Measurements from ENCODE around the gene SNX33. TPM values are rescaled to one million over a fixed set of nuclear protein-coding genes. Genes with fewer than 3 reads are reported as not detected.
"Not testable (repeated sequence)": the region's sequence is repeated elsewhere in the genome, so short reads cannot be mapped to it uniquely, and the experiment has no call there.

Gene SNX33, protein sequence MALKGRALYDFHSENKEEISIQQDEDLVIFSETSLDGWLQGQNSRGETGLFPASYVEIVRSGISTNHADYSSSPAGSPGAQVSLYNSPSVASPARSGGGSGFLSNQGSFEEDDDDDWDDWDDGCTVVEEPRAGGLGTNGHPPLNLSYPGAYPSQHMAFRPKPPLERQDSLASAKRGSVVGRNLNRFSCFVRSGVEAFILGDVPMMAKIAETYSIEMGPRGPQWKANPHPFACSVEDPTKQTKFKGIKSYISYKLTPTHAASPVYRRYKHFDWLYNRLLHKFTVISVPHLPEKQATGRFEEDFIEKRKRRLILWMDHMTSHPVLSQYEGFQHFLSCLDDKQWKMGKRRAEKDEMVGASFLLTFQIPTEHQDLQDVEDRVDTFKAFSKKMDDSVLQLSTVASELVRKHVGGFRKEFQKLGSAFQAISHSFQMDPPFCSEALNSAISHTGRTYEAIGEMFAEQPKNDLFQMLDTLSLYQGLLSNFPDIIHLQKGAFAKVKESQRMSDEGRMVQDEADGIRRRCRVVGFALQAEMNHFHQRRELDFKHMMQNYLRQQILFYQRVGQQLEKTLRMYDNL
- total RNA-seq = 24.7 TPM

DNA sequence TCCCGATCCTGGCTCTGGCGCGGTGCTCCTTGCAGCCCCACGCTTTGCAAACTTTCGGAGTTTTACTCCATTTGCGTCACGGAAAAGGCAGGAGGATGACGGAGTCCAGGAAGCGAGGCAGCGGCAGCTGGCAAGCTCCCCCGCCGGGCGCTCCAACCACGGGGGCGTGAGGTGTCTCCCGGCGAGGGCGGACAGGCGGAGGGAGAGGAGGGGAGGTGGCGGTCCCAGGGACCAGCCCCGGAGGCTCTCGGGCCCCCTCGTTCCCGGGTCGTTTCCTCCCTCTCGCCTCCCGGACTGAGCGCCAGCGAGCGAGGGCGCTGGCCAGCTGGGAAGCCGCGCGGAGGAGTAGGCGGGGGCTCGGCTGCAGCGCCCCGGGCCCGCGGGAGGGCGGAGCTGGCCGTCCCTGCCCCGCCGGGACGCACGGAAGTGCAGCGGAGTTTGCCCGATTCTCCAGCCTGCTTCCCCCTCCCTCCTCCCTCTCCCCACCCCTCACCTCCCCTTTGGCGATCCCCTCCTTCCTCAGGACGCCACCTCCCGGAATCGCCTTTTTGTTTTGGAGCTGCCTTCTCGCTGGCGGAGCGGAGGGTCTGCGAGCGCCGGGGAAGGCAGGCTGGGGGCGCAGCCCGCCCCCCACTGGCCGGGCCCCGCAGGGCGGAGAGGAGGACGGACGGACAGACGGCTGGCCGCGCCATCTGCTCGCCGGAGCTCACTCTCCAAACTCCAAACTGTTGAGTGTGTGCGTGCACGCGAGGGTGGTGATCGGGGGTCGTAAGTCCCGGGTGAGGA lies at the start of gene SNX33:
Gene SNX33, plus strand, starts transcription at position 543 of the 786 bp plus-strand sequence. CDS start 1,191 bp downstream, outside the sequence.
- peak; percentile 80 for ATAC-seq

DNA sequence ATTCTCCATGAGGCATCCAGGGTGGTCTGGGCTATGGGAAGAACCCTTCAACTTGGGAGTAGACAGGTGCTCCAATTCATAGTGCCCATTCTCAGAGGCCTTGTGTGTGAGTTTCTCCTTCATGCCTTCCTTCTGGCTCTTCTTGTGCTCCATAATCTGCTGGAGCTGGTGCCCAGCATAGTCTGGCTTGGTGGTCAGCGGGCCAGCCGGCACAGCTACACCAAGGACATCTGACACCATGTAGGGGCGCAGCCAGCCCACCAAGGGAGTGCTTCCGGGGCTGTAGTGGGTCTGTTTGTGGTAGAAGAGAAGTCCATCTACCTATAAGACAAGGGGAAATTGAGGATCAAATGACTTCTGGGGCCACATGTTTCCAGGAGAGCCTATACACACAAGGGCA lies 49.4 kb upstream of the SNX33 start:
- ATAC-seq = no peak

DNA sequence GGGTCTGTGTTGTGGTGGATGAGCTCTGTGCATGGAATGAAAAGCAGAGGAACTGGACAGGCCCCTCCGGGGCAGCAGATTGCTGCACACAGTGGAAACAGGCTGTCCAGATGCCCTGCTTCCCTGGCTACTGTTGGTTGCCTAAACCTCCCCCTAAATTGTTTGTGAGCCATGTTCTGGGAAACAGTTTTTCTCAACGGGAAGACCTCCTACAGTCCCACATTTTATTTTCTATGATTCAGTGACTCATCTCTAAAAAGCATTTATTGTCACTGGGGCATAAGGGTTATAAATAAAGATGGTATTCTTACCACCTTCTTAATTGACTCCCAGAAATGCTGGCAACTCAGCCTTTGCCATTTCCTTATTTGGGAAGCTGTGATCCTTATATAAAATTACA lies 48.3 kb upstream of the SNX33 start:
- ATAC-seq = no peak

DNA sequence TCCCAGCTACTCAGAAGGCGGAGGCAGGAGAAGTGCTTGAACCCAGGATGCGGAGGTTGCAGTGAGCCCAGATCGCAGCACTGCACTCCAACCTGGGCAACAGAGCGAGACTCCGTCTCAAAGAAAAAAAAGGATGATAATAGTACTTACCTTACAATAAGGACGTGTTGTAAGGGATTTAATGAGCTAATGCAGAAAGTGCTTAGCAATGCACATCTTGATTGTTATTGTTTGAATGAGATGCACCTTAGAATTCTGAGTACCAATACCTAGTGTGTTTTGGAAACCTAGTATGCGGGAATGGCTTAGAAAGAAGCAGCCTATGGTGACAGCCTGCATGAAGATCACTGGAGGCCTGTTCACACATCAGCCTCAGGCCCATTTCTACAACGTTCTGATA lies 41.7 kb upstream of the SNX33 start:
- no peak for ATAC-seq

DNA sequence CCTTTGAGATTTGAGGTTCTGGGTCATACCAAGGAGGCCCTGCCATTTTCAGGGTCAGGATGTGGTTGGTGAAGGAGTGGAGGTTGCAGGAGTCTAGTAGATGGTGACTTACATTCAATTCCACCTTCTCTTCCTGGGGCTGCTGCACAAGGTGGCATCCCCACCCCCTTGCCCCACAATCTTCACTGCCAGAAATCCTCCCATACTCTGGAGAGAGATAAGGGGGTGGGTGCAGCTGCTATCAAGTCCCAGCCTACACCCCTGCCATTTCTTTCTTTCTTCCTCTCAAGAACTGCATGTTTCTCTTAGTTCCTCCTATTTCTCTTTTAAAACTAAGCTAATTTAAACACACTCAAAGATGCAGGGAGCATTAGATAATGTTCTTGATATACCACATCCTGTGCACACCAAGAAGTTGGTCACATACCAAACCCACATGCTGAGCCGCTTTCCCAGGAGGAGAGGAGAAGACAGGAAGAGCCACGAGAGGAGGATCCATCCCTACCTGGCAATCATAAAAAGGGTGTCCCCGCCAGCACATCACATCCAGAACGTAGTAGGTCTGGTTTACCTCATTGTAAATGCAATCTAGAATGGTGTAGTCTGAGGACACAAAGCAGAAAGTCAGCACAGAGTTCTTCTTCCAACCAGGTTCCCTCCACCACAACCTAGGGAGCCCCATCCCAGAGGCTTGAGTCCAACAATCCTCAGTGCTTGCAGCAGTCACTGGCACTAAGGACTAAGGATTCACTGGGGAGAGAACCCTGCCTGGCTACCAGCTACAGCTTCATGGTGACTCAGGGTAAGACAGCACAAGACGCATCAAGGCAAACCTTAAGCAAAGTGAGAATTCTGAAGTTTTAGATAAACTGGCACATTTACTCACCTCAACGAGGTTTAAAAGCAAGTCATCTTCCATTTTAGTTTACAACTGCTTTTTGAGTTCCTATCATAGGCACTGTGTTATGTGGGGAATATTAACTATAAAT lies 40.7 kb upstream of the SNX33 start:
- ATAC-seq = no peak

DNA sequence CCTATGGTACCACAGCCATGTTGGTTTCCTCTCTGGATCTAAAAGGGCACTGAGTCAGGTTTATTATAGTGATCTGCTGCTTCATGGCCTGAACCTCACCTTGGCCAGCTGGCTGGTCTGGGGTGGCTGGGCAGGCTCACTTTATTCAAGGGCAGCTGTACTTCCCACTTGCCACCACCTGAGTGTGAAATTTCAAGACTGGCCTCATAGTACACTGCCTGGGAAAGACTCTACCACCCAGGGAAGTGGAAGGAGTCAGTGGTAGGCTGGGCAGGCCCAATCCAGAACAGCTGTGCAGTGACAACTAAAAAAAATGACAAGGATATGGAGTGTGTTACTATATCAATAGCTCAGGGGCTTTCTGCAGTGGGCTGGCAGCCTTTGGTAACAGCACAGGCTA lies 30.9 kb upstream of the SNX33 start:
- no peak for ATAC-seq

DNA sequence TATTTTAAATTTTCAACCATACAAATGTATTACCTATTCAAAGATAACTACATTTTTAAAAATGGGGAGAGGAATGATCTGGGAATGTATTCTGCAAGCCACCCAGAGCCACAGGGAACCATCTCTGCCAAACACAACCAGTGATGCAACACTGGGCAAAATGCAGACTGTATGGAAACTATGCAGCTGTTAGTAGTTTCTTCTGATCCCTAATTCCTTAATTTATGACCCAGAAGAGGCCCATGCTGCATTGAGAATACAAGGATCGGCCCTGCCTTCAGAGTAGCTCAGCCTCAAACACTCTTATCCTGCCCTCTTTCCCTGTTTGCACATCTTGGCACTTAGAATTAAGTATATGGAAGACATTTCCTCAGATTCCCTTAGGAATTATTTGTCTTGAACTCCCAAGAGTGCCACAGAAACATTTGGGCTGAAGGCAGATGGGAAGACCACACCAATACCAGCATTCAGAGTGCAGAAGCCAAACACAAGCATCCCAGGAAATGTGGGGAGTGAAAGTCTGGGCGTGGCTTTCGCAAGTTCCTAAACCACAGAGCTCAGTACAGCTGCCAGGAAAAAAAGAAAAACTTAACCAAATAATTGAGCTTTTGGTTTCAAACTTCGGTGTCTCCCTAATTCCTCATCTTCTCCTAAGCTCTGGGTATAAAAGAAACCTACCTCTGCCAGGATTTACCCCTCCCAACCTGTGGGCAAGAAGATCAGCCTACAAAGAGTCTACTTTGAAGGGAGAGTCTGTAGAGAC lies 27.5 kb upstream of the SNX33 start:
- ATAC-seq = no peak

DNA sequence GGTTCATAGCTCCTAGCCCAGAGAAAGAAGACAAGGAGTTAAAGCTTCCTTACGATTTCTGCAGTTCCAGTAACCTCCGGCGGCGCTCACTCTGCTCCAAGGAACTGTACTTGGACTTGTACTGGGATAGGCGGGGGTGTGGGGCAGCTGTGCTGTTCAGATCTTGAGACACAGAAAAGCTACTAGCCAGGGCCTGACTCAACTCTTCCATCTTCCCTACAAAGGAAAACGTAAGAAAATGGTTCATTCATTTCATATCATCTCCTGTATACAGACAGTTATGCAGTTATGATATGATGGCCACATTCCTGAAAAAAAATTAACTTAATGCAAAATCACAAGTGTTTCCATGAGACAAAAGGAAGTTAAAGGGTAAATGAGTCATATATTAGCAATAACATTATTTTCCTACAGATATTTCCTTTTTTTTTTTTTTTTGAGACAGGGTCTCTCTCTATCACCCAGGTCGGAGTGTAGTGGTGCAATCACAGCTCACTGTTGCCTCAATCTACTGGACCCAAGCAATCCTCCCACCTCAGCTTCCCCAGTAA lies 26.8 kb upstream of the SNX33 start:
- ATAC-seq = peak; percentile 50

DNA sequence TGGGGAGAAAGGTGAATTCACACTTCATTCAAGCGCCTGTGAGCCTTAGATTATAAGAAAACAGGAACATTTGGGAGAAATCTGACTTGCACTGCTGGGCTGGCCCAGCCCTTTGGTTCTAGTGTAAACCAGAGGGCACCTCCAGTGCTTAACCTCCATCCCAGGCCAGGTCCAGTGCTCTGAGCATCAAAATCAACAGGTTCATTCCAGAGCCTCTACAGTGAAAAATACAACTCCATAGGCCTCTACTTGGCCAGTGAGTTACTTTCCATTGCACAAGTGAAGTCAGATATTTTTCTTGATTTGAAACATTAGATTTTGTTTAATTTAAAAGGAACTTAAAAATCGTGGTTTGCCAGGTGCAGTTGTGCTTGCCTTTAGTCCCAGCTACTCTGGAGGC lies 25.2 kb upstream of the SNX33 start:
- ATAC-seq = no peak

DNA sequence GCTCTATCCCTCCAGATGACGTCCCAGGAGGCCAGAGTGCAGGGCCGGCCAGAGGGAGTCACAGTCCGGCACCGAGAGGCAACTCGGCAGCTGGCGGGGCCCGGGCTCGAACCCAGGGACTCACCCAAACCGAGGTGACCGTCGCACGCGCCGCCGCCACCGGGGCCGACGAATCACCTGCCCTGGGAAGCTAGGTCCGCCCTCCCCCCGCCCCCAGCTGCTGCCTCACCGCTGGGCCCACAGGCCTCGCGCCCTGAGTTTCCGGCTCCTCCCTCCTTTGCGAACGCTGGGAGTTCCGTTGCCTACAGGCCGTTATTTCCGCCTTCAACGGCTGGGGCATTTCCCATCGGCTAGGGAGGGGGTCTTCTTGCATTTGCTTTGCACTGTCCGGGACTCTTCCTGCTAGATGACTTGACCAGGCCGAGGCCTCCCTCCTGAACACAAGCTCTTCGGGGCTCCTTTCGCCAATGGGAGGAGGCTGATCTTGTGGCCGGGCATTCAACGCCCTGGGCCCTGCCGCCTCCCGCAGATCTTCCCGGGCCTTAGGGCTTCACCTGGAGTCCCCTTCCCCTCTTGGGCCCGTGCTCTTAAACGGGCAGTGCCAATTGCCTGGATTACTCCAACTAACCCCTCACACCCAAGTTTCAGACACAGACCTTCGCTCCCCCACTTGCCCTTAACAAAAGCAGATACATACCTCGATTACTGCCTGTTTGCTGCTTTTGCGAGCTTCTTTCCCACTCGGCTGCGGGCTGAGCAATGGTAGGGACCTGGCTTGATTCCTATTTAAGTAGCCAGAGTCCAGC lies 22.0 kb upstream of the SNX33 start, which contains the start of gene SNUPN:
Gene SNUPN, minus strand, starts transcription at position 184 of the 806 bp plus-strand sequence. CDS start 4,674 bp downstream, outside the sequence.
- peak; percentile 92 for ATAC-seq

DNA sequence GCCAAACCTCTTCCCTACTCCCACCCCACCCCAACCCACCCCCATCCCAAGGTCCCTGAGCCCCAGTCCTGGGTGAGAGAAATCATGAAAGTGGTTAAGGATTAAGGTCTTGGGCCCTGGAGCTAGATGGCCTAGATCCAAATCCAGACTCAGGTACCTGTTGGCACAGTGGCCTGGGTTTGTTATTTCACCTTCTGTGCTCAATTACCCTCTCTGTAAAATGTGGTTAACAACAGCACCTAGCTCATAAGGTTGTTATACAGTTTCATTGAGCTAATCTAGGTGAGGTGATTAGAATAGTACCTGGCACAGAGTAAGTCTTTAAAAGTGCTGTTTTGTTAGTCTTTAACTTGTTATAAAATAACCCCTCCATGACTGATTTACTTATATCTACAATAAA lies 15.8 kb upstream of the SNX33 start:
- ATAC-seq = peak; percentile 41

DNA sequence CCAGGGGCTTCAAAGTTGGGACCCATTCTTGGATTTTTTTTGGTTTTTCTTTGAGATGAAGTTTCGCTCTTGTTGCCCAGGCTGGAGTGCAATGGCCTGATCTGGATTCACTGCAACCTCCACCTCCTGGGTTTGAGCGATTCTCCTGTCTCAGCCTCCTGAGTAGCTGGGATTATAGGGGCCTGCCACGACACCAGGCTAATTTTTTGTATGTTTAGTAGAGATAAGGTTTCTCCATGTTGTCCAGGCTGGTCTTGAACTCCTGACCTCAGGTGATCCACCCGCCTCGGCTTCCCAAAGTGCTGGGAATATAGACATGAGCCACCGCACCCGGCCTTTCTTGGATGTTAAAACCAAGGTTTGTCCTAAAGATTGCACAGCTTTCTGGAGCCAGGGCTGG lies 13.8 kb upstream of the SNX33 start:
- not testable (repeated sequence) for ATAC-seq

DNA sequence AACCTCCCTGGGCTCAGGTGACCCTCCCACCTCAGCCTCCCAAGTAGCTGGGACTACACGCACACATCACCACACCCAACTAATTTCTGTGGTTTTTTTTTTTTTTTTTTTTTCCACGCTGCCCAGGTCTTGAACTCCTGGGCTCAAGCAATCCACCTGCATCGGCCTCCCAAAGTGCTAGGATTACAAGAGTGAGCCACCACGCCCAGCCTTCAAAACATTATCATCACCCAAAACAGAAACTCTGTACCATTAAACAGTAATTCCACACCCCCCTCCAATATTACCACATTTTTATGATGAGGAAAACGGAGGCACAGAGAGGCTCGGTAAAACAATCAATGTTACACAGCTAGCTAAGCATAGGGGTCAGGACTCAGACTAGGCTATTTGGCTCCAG lies 11.7 kb upstream of the SNX33 start:
- no peak for ATAC-seq

DNA sequence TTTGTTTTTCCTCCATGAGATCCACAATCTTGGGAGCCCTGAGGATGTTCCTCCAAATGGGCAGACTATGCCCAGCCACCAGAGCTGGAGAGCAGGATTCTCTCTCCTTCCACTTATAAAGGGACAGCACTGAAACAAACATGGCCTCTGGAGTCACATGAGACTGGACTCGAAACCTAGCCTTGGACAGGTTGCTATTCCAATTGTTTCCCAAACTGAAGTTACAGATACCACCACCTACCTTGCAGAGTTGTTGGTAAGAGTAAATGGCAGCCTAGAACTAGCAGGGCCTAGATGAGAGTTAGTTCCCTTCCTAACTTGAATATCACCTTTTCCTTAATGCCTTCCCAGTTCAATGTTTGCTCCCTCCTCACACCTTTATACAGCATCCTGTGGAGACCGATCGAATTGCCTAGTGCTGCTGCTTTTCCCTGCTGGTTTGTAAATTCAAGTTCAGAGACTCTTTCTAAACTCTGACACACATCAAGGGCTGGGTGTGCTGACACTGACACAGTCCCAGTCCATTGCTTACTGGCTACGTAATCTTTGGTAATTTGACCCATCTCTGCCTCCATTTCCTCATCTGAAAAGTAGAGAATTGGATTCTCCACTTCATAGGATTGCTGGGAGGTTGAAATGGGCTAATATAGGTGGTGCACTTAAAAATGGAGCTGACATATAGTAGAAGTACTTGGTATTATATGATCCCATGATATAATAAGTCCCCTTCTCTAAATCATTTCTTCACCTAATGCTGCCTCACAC lies 10.3 kb upstream of the SNX33 start:
- no peak for ATAC-seq

DNA sequence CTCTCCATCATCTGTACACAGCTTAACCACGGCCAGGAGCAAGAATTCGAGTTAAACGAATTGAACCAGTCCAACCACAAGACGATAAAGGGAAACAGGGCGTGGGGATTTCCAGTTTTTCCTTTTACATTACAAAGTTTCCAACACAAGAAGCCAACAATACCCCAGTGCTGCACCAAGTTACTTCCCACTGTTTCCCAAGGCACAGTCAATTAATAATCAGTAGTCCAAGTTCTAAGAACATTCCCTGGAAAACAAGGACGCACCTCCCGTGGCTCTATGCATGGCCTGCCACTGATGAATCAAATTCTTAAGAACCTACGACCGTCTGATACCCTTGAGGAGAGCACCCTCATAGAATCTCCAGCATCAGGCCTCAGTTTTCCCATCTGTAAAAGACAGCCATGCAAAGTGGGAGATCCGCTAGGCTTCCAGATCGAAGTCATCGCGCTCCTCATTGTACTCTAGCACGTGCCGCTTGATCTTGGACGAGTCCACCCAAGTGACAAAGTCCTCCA lies 8.5 kb upstream of the SNX33 start:
- ATAC-seq = peak; percentile 9

DNA sequence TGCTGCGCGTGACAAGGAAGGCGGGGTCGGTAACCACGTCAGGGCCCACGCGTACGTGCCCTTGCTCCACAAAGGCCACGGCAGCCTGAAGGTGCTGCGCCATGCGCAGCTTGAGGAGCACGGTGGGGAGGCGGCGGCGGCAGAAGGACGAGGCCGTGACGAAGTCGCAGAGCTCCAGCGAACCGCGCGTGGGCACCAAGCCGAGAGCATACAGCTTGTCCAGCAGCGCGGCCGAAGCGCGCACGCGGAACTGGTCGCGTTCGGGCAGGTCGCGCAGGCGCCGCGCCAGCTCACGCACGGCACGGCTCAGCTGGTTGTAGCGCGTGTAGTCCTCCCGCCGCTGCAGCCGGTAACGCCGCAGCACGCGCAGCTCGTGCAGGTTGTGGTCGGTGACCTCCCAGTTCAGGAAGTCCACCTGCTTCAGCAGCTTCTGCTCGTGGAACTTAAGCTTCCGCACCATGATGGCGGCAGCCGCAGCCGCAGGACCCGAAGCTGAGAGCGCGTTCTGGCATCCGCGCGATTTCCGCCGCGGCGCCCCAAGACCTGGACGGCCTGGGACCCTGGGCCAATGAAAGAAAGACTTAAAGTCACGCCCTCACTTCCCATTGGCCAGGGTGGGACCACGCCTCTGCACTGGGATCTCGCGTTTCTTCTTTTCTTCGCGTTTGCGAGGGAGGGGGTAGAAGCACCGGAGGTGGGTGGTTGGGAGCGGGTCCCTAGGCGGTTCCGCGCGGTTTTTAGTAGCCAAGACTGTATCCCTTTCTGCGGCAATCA lies 7.8 kb upstream of the SNX33 start, which contains the start of gene IMP3:
Gene IMP3, minus strand, starts transcription at position 516 of the 774 bp plus-strand sequence. Its CDS starts 56 bp downstream, at position 460.
- ATAC-seq = peak; percentile 94

DNA sequence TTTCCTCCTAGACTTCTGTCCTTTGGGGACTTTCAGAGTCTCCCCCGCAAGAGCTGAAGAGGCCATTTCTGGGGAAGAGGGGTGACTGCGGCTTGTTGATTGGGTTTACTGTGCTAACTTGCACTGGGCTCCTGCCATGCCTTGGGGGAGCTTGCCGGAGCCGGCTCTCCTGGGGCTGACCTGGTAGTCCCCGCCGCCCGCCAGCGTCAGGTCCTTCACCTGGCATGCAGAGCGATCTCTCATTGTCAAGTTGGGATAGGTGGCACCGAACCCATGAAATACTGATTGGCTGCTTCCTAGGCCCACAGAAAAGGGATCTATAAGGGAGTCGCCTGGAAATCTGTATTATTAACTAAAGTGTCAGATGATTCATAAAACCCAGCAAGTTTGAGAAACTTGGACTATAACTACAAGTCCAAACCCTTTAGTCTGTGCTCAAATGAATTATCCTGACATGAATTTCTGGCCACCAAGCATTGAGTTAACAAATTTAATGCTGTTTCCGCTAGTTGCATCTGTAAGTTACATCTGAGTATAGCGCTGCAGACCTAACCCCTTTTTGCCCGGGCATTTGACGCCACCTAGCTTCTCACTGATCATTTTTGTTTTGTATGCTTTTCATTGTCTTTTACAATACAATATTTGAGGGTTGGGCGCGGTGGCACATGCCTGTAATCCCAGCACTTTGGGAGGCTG lies 7.1 kb upstream of the SNX33 start:
- ATAC-seq = peak; percentile 14

DNA sequence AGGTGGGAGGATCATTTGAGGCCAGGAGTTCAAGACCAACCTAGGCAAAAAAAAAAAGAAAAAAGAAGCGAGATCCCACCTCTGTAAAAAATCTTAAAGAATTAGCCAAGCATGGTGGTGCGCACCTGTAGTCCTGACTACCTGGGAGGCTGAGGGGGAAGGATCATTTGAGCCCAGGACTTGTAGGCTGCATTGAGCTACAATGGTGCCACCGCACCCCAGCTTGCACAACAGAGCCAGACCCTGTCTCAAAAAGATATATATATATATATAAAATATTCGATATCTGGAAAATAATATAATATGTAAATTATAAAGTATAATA lies 6.6 kb upstream of the SNX33 start:
- no peak for ATAC-seq
